SK-N-SH (cell line): ENCODE results near the gene PI4K2B. TPM values are rescaled to one million over a fixed set of nuclear protein-coding genes. Genes with fewer than 3 reads are reported as not detected.

Source experiments
- CTCF ChIA-PET: fragments of 300-600, 350-600 bp; formaldehyde crosslinking; extraction: SDS; loops from one replicate; lab custom pipeline; 2021; lab: Yijun Ruan, JAX
- POLR2A ChIA-PET: fragments of 350-600 bp; sonication (Branson Sonifier 250); formaldehyde crosslinking; extraction: SDS; loops from one replicate; lab custom pipeline; 2020; ENCODE audit warnings: antibody characterized with exemption, inconsistent platforms; lab: Yijun Ruan, JAX
- DNase-seq: peaks from one replicate; pipeline ENCODE4 v3.0.0; 2012
- H2AFZ ChIP-seq: fragments of 200-600 bp; sonication (generic); 2 replicates; pipeline ENCODE4 v1.8.1; 2016; ENCODE audit warnings: antibody characterized with exemption, mild to moderate bottlenecking, low read depth
- H3F3A ChIP-seq: fragments of 200-600 bp; sonication (generic); replicated peaks from 2 replicates; pipeline ENCODE3; 2016; ENCODE audit warnings: antibody characterized with exemption, mild to moderate bottlenecking; ENCODE audit not compliant: insufficient read depth
- H3K27ac ChIP-seq, 2 experiments: fragments of 200-500 bp in 1 of 2; fragments of 200-600 bp in 1 of 2; sonication (Bioruptor generic) in 1 of 2; sonication (generic), shearing (Covaris generic) in 1 of 2; 2 replicates each; pipeline versions ENCODE4 v1.5.1 to v1.6.1; 2014 to 2016; ENCODE audit warnings: low read depth in 2 of 2, inconsistent platforms in 1 of 2, low read length in 1 of 2, mild to moderate bottlenecking in 1 of 2, mixed read lengths in 1 of 2
- H3K27me3 ChIP-seq: fragments of 200-600 bp; sonication (generic), shearing (Covaris generic); 2 replicates; pipeline ENCODE4 v1.6.1; 2016; ENCODE audit warnings: mixed run types; ENCODE audit not compliant: insufficient read depth
- H3K36me3 ChIP-seq, 2 experiments: fragments of 200-500 bp in 1 of 2; fragments of 200-600 bp in 1 of 2; sonication (Bioruptor generic) in 1 of 2; sonication (generic) in 1 of 2; replicated peaks in 1 of 2; 2 replicates each; pipeline versions ENCODE3 to v1.5.1; 2014 to 2016; ENCODE audit warnings: low read length in 1 of 2, mild to moderate bottlenecking in 1 of 2; ENCODE audit not compliant: insufficient read depth in 2 of 2, control insufficient read depth in 1 of 2
- H3K4me1 ChIP-seq, 2 experiments: fragments of 200-500 bp in 1 of 2; fragments of 200-600 bp in 1 of 2; sonication (Bioruptor generic) in 1 of 2; sonication (generic), shearing (Covaris generic) in 1 of 2; 2 replicates each; pipeline versions ENCODE4 v1.5.1 to v1.6.1; 2014 to 2016; ENCODE audit warnings: low read depth in 1 of 2, low read length in 1 of 2, mixed run types in 1 of 2; ENCODE audit not compliant: insufficient read depth in 2 of 2, control insufficient read depth in 1 of 2
- H3K4me2 ChIP-seq: fragments of 200-600 bp; sonication (generic), shearing (Covaris generic); 2 replicates; pipeline ENCODE4 v1.6.1; 2017; ENCODE audit warnings: mixed run types
- H3K4me3 ChIP-seq, 2 experiments: fragments of 200-500 bp in 1 of 2; fragments of 200-600 bp in 1 of 2; sonication (Bioruptor generic) in 1 of 2; sonication (generic), shearing (Covaris generic) in 1 of 2; 2 replicates each; pipeline versions ENCODE4 v1.5.1 to v1.8.1; 2014 to 2016; ENCODE audit warnings: low read depth in 2 of 2, inconsistent platforms in 1 of 2, low read length in 1 of 2, mild to moderate bottlenecking in 1 of 2, mixed read lengths in 1 of 2, moderate library complexity in 1 of 2
- H3K79me2 ChIP-seq: fragments of 200-600 bp; sonication (generic); 2 replicates; pipeline ENCODE4 v1.8.1; 2017; ENCODE audit warnings: mild to moderate bottlenecking; ENCODE audit not compliant: insufficient read depth
- H3K9ac ChIP-seq: fragments of 200-600 bp; sonication (generic); 2 replicates; pipeline ENCODE4 v1.6.1; 2017; ENCODE audit warnings: mixed run types
- H3K9me2 ChIP-seq: fragments of 200-600 bp; sonication (generic); 2 replicates; pipeline ENCODE4 v1.6.1; 2017; ENCODE audit warnings: mixed run types
- H3K9me3 ChIP-seq: fragments of 200-600 bp; sonication (generic); 2 replicates; pipeline ENCODE4 v1.6.1; 2017; ENCODE audit warnings: mixed run types, mild to moderate bottlenecking, moderate library complexity
- H4K20me1 ChIP-seq: fragments of 200-600 bp; sonication (generic); 2 replicates; pipeline ENCODE4 v1.6.1; 2017; ENCODE audit warnings: mild to moderate bottlenecking, mixed run types; ENCODE audit not compliant: insufficient read depth
- ELF1 ChIP-seq: IDR thresholded peaks from 2 replicates; pipeline ENCODE4 v1.4.0; 2012
- FOXM1 ChIP-seq: IDR thresholded peaks from 2 replicates; pipeline ENCODE4 v1.4.0; 2012; ENCODE audit warnings: low read depth, mild to moderate bottlenecking
- GABPA ChIP-seq: IDR thresholded peaks from 2 replicates; pipeline ENCODE4 v1.4.0; 2012; ENCODE audit warnings: low read depth, mild to moderate bottlenecking
- IRF3 ChIP-seq: fragments of 150-350 bp; IDR thresholded peaks from 2 replicates; pipeline ENCODE4 v1.6.1; 2016; ENCODE audit warnings: mild to moderate bottlenecking, low read depth, low read length
- JUND ChIP-seq: IDR thresholded peaks from 2 replicates; pipeline ENCODE4 v1.4.0; 2012
- MEF2A ChIP-seq: IDR thresholded peaks from 2 replicates; pipeline ENCODE4 v1.4.0; 2012; ENCODE audit warnings: low read depth, borderline replicate concordance
- MXI1 ChIP-seq: IDR thresholded peaks from 2 replicates; pipeline ENCODE4 v1.6.1; 2012; ENCODE audit warnings: mild to moderate bottlenecking, low read depth, low read length, improper control_type of control experiment
- NFIC ChIP-seq: IDR thresholded peaks from 2 replicates; pipeline ENCODE4 v1.4.0; 2012; ENCODE audit warnings: borderline replicate concordance
- POLR2AphosphoS5 ChIP-seq: IDR thresholded peaks from 2 replicates; pipeline ENCODE4 v1.6.1; 2012; ENCODE audit warnings: low read depth, low read length
- RFX5 ChIP-seq: IDR thresholded peaks from 2 replicates; pipeline ENCODE4 v1.6.1; 2012; ENCODE audit warnings: mild to moderate bottlenecking, improper control_type of control experiment, low read length
- RXRA ChIP-seq: IDR thresholded peaks from 2 replicates; pipeline ENCODE4 v1.4.0; 2012; ENCODE audit warnings: low read depth, mild to moderate bottlenecking, borderline replicate concordance
- SIN3A ChIP-seq: IDR thresholded peaks from 2 replicates; pipeline ENCODE4 v1.6.1; 2012; ENCODE audit warnings: low read depth, mild to moderate bottlenecking, low read length, moderate library complexity, borderline replicate concordance
- SMC3 ChIP-seq: IDR thresholded peaks from 2 replicates; pipeline ENCODE4 v1.6.1; 2012; ENCODE audit warnings: low read depth, low read length, improper control_type of control experiment
- TAF1 ChIP-seq: IDR thresholded peaks from 2 replicates; pipeline ENCODE4 v1.6.1; 2012; ENCODE audit warnings: low read depth, mild to moderate bottlenecking, low read length, moderate library complexity, borderline replicate concordance
- TCF12 ChIP-seq: IDR thresholded peaks from 2 replicates; pipeline ENCODE4 v1.4.0; 2012
- TEAD4 ChIP-seq: IDR thresholded peaks from 2 replicates; pipeline ENCODE4 v1.4.0; 2012; ENCODE audit warnings: mild to moderate bottlenecking, borderline replicate concordance; ENCODE audit not compliant: insufficient read depth
- USF1 ChIP-seq: IDR thresholded peaks from 2 replicates; pipeline ENCODE4 v1.4.0; 2012; ENCODE audit warnings: low read depth, borderline replicate concordance
- ZBTB33 ChIP-seq: IDR thresholded peaks from 2 replicates; pipeline ENCODE4 v1.4.0; 2012; ENCODE audit warnings: low read depth, borderline replicate concordance
- WGBS: methylation state at CpG from one replicate; pipeline ENCODE4 v1.1.6; 2017; ENCODE audit warnings: low lambda C conversion rate; 5-methylcytosine and 5-hydroxymethylcytosine counted together
- polyA plus RNA-seq, 3 experiments: library from polyadenylated mRNA; depleted of rRNA; stranded (reverse); fragments of >200 nt; gene quantifications; 2 replicates each; pipeline ENCODE4 v1.2.3, GENCODE V29; 2012

Gene PI4K2B
- polyA plus RNA-seq, 1 of the 3 experiments (the other 2 are of a cell fraction), result 3.1 TPM

- Histone ChIP-seq H3F3A (peaks cover 13% of the 10 kb centered on the region), H3K36me3 (no peaks in the 10 kb centered on the region), H4K20me1 (no peaks in the 10 kb centered on the region), H3K27me3 (no peaks in the 10 kb centered on the region), H2AFZ (peak overlapping the region; percentile 30; the same call in 1 of the 2 replicates), H3K4me1 (peaks cover 0 to 3% of the 10 kb centered on the region in 2 experiments; a peak in 2 of 4 replicates), H3K4me2 (no peak overlapping the region), H3K9me3 (no peaks in the 10 kb centered on the region), H3K27ac (no peak overlapping the region), H3K9me2 (no peaks in the 10 kb centered on the region), H3K79me2 (no peaks in the 10 kb centered on the region), H3K9ac (no peak overlapping the region), H3K4me3 (no peak overlapping the region)
- no peak for TF ChIP-seq NFIC
- no peak for TF ChIP-seq RXRA
- TF ChIP-seq TCF12, result no peak
- no peak for TF ChIP-seq IRF3
- no peak for TF ChIP-seq TEAD4
- TF ChIP-seq RFX5, result no peak
- no peak for TF ChIP-seq SIN3A
- no peak for TF ChIP-seq ELF1
- TF ChIP-seq FOXM1, result no peak
- TF ChIP-seq SMC3, result no peak
- CTCF ChIA-PET, result interaction anchor here (0.9 kb wide), 1 partner anchor 11 kb away, joined by 3 read pairs; no protein-coding TSS in a partner anchor
- POLR2A ChIA-PET, result no interaction called here
- no peak for DNase-seq
- WGBS, result 96% methylated on average over 4 of the region's 4 CpGs
These were observed 76.4 kb downstream of the PI4K2B start for GRCh38 chr4:25310066-25310802.

DNA sequence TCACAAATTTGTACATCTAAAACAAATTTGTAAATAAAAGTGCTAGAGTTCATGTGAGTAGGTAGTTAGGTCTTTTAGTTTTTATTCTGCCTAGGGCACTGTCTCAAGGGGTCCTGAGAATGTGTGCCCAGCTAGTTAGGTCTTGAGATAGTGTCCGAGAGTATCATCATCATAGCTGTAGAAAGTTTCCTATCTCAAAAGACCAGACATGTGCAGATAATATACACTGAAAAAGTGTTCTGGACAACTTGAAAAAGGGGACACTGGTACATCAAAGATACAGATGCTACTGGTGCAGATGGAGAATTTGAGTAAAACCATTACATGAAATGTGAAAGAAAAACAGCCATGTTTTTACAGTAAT is 77.0 kb downstream of the PI4K2B start:
- Histone ChIP-seq H3K9ac (no peak overlapping the region), H3K79me2 (no peaks in the 10 kb centered on the region), H4K20me1 (no peaks in the 10 kb centered on the region), H3K9me3 (no peaks in the 10 kb centered on the region), H3F3A (peaks cover 13% of the 10 kb centered on the region), H2AFZ (peak overlapping the region; percentile 30; the same call in 1 of the 2 replicates), H3K27me3 (no peaks in the 10 kb centered on the region), H3K4me3 (no peak overlapping the region), H3K36me3 (peaks cover 0 to 2% of the 10 kb centered on the region in 2 experiments), H3K4me1 (peaks cover 0 to 3% of the 10 kb centered on the region in 2 experiments; a peak in 2 of 4 replicates), H3K4me2 (no peak overlapping the region), H3K9me2 (no peaks in the 10 kb centered on the region), H3K27ac (no peak overlapping the region)
- WGBS, result 90% methylated on average over 1 of the region's 1 CpG
- CTCF ChIA-PET, result interaction anchor here (0.9 kb wide), 1 partner anchor 12 kb away, joined by 3 read pairs; no protein-coding TSS in a partner anchor
- no peak for DNase-seq
- POLR2A ChIA-PET, result no interaction called here
- TF ChIP-seq TAF1 (no peak), JUND (no peak), GABPA (no peak), POLR2AphosphoS5 (no peak), TEAD4 (no peak), ELF1 (no peak), FOXM1 (no peak), MXI1 (no peak), ZBTB33 (no peak), MEF2A (no peak), IRF3 (no peak), TCF12 (no peak), USF1 (no peak)
